CD14-positive monocyte (primary cell): Measurements from ENCODE around the gene INPPL1. TPM values are rescaled to one million over a fixed set of nuclear protein-coding genes. Genes with fewer than 3 reads are reported as not detected.

Experiments
- DNase-seq, 3 donors: peaks; one replicate each; pipeline ENCODE4 v3.0.0-alpha.2; 2011 to 2022
- H2AFZ ChIP-seq: 2 replicates; pipeline ENCODE4 v1.6.0; 2012; ENCODE audit warnings: mild to moderate bottlenecking, low read depth, low read length, inconsistent platforms; ENCODE audit not compliant: insufficient read depth, poor library complexity, severe bottlenecking
- H3K27ac ChIP-seq, 2 donors: 1 replicate in 1 of 2; 2 replicates in 1 of 2; pipeline ENCODE4 v1.5.1; 2012 to 2013; ENCODE audit warnings: low read length in 2 of 2, control low read depth in 1 of 2, inconsistent platforms in 1 of 2, low read depth in 1 of 2, mild to moderate bottlenecking in 1 of 2
- H3K27me3 ChIP-seq, 2 donors: one replicate each; pipeline versions ENCODE4 v1.6.0 to v1.6.1; 2011 to 2013; ENCODE audit warnings: low read length in 2 of 2; ENCODE audit not compliant: control insufficient read depth in 2 of 2, insufficient read depth in 2 of 2
- H3K36me3 ChIP-seq, 2 donors: replicated peaks in 1 of 2; 1 replicate in 1 of 2; 2 replicates in 1 of 2; pipeline versions ENCODE4 v1.5.1 to v1.6.1; 2012 to 2013; ENCODE audit warnings: low read length in 2 of 2, control low read depth in 1 of 2, inconsistent platforms in 1 of 2, mild to moderate bottlenecking in 1 of 2; ENCODE audit not compliant: insufficient read depth in 2 of 2, control insufficient read depth in 1 of 2
- H3K4me1 ChIP-seq, 2 donors: 1 replicate in 1 of 2; 2 replicates in 1 of 2; pipeline versions ENCODE4 v1.5.1 to v1.6.1; 2012 to 2013; ENCODE audit warnings: low read length in 2 of 2, control low read depth in 1 of 2, inconsistent platforms in 1 of 2, mild to moderate bottlenecking in 1 of 2, moderate library complexity in 1 of 2; ENCODE audit not compliant: insufficient read depth in 2 of 2, control insufficient read depth in 1 of 2
- H3K4me2 ChIP-seq: replicated peaks from 2 replicates; pipeline ENCODE3; 2012; ENCODE audit warnings: low read length, moderate library complexity, mild to moderate bottlenecking; ENCODE audit not compliant: poor library complexity, severe bottlenecking; ENCODE audit errors: extremely low read depth
- H3K4me3 ChIP-seq, 3 experiments: fragments of 200-600 bp in 1 of 3; sonication (generic) in 1 of 3; replicated peaks in 1 of 3; 1 replicate in 2 of 3; 2 replicates in 1 of 3; pipeline ENCODE4 v1.5.1; 2011 to 2013; ENCODE audit warnings: low read length in 3 of 3, mild to moderate bottlenecking in 3 of 3, control low read depth in 2 of 3, low read depth in 2 of 3, inconsistent platforms in 1 of 3, moderate library complexity in 1 of 3
- H3K79me2 ChIP-seq: 2 replicates; pipeline ENCODE4 v1.6.0; 2012; ENCODE audit warnings: mild to moderate bottlenecking, control low read depth, inconsistent platforms, low read length, moderate library complexity; ENCODE audit not compliant: insufficient read depth
- H3K9ac ChIP-seq: 2 replicates; pipeline ENCODE4 v1.6.0; 2017; ENCODE audit warnings: low read length, mild to moderate bottlenecking; ENCODE audit not compliant: insufficient read depth, poor library complexity, severe bottlenecking
- H3K9me3 ChIP-seq, 2 donors: replicated peaks in 1 of 2; 1 replicate in 1 of 2; 2 replicates in 1 of 2; pipeline versions ENCODE4 v1.5.1 to v1.6.1; 2012 to 2013; ENCODE audit warnings: low read length in 2 of 2, control low read depth in 1 of 2; ENCODE audit not compliant: control insufficient read depth in 1 of 2, insufficient read depth in 1 of 2
- H4K20me1 ChIP-seq: 2 replicates; pipeline ENCODE4 v1.6.0; 2012; ENCODE audit warnings: mild to moderate bottlenecking, low read length, control low read depth, moderate library complexity; ENCODE audit not compliant: insufficient read depth
- H3K27ac Mint-ChIP-seq, 7 donors: one replicate each; pipeline ENCODE4 v1.8.0; 2020; ENCODE audit warnings: mild to moderate bottlenecking in 7 of 7, mixed read lengths in 7 of 7, moderate library complexity in 6 of 7, inconsistent platforms in 2 of 7
- H3K27me3 Mint-ChIP-seq, 3 donors: one replicate each; pipeline ENCODE4 v1.8.0; 2021 to 2022; ENCODE audit warnings: low read depth in 3 of 3, mild to moderate bottlenecking in 3 of 3, mixed read lengths in 3 of 3, moderate library complexity in 3 of 3, inconsistent platforms in 1 of 3
- H3K36me3 Mint-ChIP-seq, 2 donors: one replicate each; pipeline ENCODE4 v1.8.0; 2020; ENCODE audit warnings: mixed read lengths in 2 of 2, inconsistent platforms in 1 of 2, mild to moderate bottlenecking in 1 of 2
- H3K4me1 Mint-ChIP-seq: one replicate; pipeline ENCODE4 v1.8.0; 2020; ENCODE audit warnings: mild to moderate bottlenecking, mixed read lengths
- H3K4me3 Mint-ChIP-seq, 2 donors: one replicate each; pipeline ENCODE4 v1.8.0; 2020; ENCODE audit warnings: mild to moderate bottlenecking in 2 of 2, mixed read lengths in 2 of 2, moderate library complexity in 1 of 2
- H3K9me3 Mint-ChIP-seq, 7 donors: one replicate each; pipeline ENCODE4 v1.8.0; 2020 to 2022; ENCODE audit warnings: mixed read lengths in 7 of 7, mild to moderate bottlenecking in 6 of 7, moderate library complexity in 6 of 7, inconsistent platforms in 2 of 7
- WGBS: methylation state at CpG from one replicate; pipeline ENCODE4 v1.1.5; 2013; ENCODE audit warnings: missing lambda C conversion rate; ENCODE audit not compliant: insufficient coverage; 5-methylcytosine and 5-hydroxymethylcytosine counted together
- intact Hi-C, 2 donors: fragments of 100-400 bp; cut with micrococcal nuclease; formaldehyde crosslinking; loops; one replicate each; pipeline versions ENCODE4 v1.15.0 to v1.15.1; 2023
- polyA plus RNA-seq, 3 donors: library from polyadenylated mRNA; depleted of rRNA in 1 of 3; unstranded in 2 of 3; stranded (reverse) in 1 of 3; fragments of 300-500 nt in 2 of 3; fragments of >200 nt in 1 of 3; fragmentation: Illumina TruSeq in 2 of 3; gene quantifications; 1 replicate in 2 of 3; 2 replicates in 1 of 3; pipeline ENCODE4 v1.2.3, GENCODE V29; 2012 to 2021
- TF ChIP-seq, protein P1 (sequence below): fragments of 200-600 bp; IDR thresholded peaks from one replicate; pipeline ENCODE4 v1.8.0; 2022; ENCODE audit warnings: antibody characterized with exemption, mild to moderate bottlenecking

Gene INPPL1
- polyA plus RNA-seq, 3 donors, result 11.8 to 390 (median 12.6) TPM

- Mint-ChIP-seq H3K4me3 (peak overlapping the region in 1 of 2 donors; percentile 3), H3K36me3 (peaks cover 0 to 2% of the 10 kb centered on the region in 2 donors), H3K27ac (no peak overlapping the region), H3K9me3 (peaks cover 0 to 11% (median 2%) of the 10 kb centered on the region in 7 donors), H3K4me1 (no peaks in the 10 kb centered on the region), H3K27me3 (peaks cover 28 to 40% (median 34%) of the 10 kb centered on the region in 3 donors)
- no peak overlapping the region for H3K27ac ChIP-seq
- intact Hi-C loops, result no loop called here
- no peak overlapping the region for H3K4me3 ChIP-seq
- TF ChIP-seq, protein P1, sequence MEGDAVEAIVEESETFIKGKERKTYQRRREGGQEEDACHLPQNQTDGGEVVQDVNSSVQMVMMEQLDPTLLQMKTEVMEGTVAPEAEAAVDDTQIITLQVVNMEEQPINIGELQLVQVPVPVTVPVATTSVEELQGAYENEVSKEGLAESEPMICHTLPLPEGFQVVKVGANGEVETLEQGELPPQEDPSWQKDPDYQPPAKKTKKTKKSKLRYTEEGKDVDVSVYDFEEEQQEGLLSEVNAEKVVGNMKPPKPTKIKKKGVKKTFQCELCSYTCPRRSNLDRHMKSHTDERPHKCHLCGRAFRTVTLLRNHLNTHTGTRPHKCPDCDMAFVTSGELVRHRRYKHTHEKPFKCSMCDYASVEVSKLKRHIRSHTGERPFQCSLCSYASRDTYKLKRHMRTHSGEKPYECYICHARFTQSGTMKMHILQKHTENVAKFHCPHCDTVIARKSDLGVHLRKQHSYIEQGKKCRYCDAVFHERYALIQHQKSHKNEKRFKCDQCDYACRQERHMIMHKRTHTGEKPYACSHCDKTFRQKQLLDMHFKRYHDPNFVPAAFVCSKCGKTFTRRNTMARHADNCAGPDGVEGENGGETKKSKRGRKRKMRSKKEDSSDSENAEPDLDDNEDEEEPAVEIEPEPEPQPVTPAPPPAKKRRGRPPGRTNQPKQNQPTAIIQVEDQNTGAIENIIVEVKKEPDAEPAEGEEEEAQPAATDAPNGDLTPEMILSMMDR, result no peak
- H3K4me2 ChIP-seq, result no peak overlapping the region
- no peaks in the 10 kb centered on the region for H3K4me1 ChIP-seq
- H3K9me3 ChIP-seq, result no peaks in the 10 kb centered on the region
- H2AFZ ChIP-seq, result no peak overlapping the region
- 100% methylated on average over 2 of the region's 5 CpGs for WGBS
- no peaks in the 10 kb centered on the region for H3K79me2 ChIP-seq
- no peak for DNase-seq
- no peaks in the 10 kb centered on the region for H4K20me1 ChIP-seq
- no peak overlapping the region for H3K9ac ChIP-seq
- peaks cover 4 to 23% of the 10 kb centered on the region in 2 donors for H3K27me3 ChIP-seq
- H3K36me3 ChIP-seq, result no peaks in the 10 kb centered on the region
These were observed 29.9 kb downstream of the INPPL1 start for GRCh38 chr11:72254299-72254993.

- Histone ChIP-seq H3K79me2 (no peaks in the 10 kb centered on the region), H3K27ac (no peak overlapping the region), H3K9ac (no peak overlapping the region), H3K27me3 (peaks cover 6 to 13% of the 10 kb centered on the region in 2 donors), H3K9me3 (no peaks in the 10 kb centered on the region), H2AFZ (no peak overlapping the region), H3K4me3 (no peak overlapping the region), H3K4me2 (no peak overlapping the region), H4K20me1 (no peaks in the 10 kb centered on the region), H3K36me3 (no peaks in the 10 kb centered on the region), H3K4me1 (peaks cover 2 to 3% of the 10 kb centered on the region in 2 donors)
- Mint-ChIP-seq H3K27ac (no peak overlapping the region), H3K4me3 (no peak overlapping the region), H3K27me3 (peaks cover 17 to 30% (median 26%) of the 10 kb centered on the region in 3 donors), H3K4me1 (peaks cover 4% of the 10 kb centered on the region), H3K36me3 (no peaks in the 10 kb centered on the region), H3K9me3 (peaks cover 0 to 7% (median 0%) of the 10 kb centered on the region in 7 donors)
- intact Hi-C loops, result no loop called here
- 100% methylated on average over 1 of the region's 2 CpGs for WGBS
- no peak for DNase-seq
- TF ChIP-seq, protein P1, result no peak
These were observed 33.0 kb downstream of the INPPL1 start for GRCh38 chr11:72257570-72257969.
